Stimulated activated CD8-positive, alpha-beta memory T cell treated with anti-CD3 and anti-CD28 coated beads, Interleukin-15, amount 100 ng/mL, for 48 hours (primary cell): ENCODE data around the gene F11R.
"Not testable (repeated sequence)": the region's sequence is repeated elsewhere in the genome, so short reads cannot be mapped to it uniquely, and the experiment has no call there.

Experiments
- DNase-seq, 2 donors: peaks; one replicate each; pipeline ENCODE4 v3.0.0-alpha.2; 2020; ENCODE audit warnings: low read depth in 2 of 2

Gene F11R

GRCh38 chr1:160972939-160973338 lies 48.0 kb downstream of the F11R start:
- DNase-seq = no peak

- peak; percentile 37 to 47 for DNase-seq
Observed at GRCh38 chr1:160971618-160972056, 49.3 kb downstream of the F11R start.

GRCh38 chr1:160963521-160963920 lies 57.4 kb downstream of the F11R start:
- DNase-seq = no peak

- no peak for DNase-seq
Observed at GRCh38 chr1:160961419-160961818, 59.5 kb downstream of the F11R start.

GRCh38 chr1:160956966-160957365 lies 64.0 kb downstream of the F11R start:
- no peak for DNase-seq

- peak in 1 of 2 donors; percentile 23 for DNase-seq
Observed at GRCh38 chr1:160954158-160955104, 66.5 kb downstream of the F11R start, which contains the start of gene ITLN2. ITLN2 (minus strand) TSS chr1:160954809; CDS start chr1:160954741, 68 bp downstream.

GRCh38 chr1:160953030-160953429 lies 67.9 kb downstream of the F11R start:
- DNase-seq = no peak

- DNase-seq = no peak
Observed at GRCh38 chr1:160952129-160952510, 68.8 kb downstream of the F11R start.

- DNase-seq = peak; percentile 36 to 45
Observed at GRCh38 chr1:160951443-160952128, 69.4 kb downstream of the F11R start.

GRCh38 chr1:160950657-160951056 lies 70.3 kb downstream of the F11R start:
- DNase-seq = no peak

GRCh38 chr1:160949881-160950280 lies 71.1 kb downstream of the F11R start:
- no peak for DNase-seq

GRCh38 chr1:160949216-160949880 lies 71.6 kb downstream of the F11R start:
- DNase-seq = not testable (repeated sequence)

GRCh38 chr1:160947174-160947759 lies 73.7 kb downstream of the F11R start:
- not testable (repeated sequence) for DNase-seq

GRCh38 chr1:160945881-160946280 lies 75.1 kb downstream of the F11R start:
- DNase-seq = not testable (repeated sequence)
